HG03565 (cell line): Measurements from ENCODE around the gene ARL4C.

Experiments used
- ATAC-seq: cut with Tn5 transposase; IDR thresholded peaks from one replicate; pipeline ENCODE4 v1.9.1; 2021; ENCODE audit warnings: mild to moderate bottlenecking, moderate library complexity; ENCODE audit not compliant: unreplicated experiment

Gene ARL4C

DNA sequence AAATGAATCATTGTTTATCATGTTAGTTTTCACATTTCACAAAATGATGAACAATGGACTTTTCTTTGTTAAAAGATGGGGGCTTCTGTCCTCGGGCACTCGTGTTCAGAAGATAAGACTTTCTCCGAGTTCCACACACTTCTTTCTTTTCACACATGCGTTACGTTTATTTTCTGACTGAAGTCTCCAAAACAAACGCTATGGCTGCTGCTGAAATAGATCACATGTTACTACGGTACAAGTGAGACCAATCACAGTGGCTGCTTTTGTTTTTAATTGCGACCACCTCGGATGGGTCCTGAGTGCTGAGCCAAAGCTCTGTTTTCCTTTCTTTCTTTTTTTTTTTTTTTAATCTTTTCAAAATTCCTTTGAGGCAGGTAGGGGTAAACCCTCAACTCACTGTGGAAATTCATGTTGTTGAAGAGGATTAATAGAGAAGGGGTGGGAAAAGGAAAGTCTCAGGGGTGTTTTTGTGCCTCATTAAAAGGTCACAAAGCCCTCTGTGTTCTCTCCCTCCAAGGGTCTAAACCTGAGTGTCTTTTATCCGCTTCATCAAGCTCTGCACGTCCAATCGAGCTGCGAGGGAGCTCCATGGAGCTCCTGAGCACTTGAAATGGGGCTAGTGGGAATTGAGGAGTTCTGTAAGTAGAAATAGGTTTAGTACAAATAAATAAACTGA is 48.2 kb downstream of the ARL4C start:
- ATAC-seq: no peak

DNA sequence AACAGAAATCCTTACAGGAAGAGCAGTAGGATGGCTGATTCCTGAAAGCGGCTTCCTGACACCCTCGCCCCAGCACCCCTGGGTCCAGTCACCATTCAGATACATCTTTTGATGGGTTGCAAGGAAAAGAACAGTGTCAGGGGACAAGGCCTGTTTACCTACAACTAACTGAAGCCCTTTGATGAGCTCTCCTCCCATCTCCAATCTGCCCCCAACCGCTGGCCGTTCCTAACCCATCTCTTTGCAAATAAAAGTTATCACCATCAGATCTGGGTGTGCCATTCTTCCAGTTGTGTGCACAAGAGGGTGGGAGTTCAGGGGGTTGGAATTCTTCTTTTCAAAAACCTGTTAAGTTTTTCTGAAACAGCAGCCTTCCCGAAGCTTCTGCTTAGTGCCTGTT is 48.9 kb downstream of the ARL4C start:
- no peak for ATAC-seq

- no peak for ATAC-seq
Observed at GRCh38 chr2:234447189-234447588, 49.7 kb downstream of the ARL4C start.

GRCh38 chr2:234446404-234447076 is 50.3 kb downstream of the ARL4C start:
- peak; percentile 94 for ATAC-seq

DNA sequence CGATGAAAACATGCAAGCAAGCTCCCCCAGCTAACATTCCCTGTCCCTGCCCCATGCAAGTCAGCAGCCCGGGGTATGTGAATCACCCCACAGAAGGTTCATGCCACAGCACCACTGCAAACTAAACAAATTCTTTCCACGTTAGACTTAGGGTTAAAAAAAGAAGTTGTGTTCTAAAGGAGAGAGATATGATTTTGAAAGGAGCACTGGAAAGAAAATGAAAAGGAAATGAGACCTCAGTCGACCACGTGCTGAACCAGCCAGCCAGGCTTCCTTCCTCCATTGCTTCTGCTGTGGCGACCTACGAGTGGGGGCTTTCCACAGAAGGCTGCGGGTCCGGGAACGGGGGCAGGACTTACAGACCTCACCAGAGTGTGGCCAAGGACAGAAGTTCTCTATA is 52.0 kb downstream of the ARL4C start:
- no peak for ATAC-seq

- no peak for ATAC-seq
Observed at GRCh38 chr2:234444242-234444730, 52.6 kb downstream of the ARL4C start.
